Activated T-helper 9 cell treated with anti-CD3 and anti-CD28 coated beads, Interleukin-2, amount 50 U/mL, for 16 hours (primary cell): ENCODE data around the gene RAPH1.
"Not testable (repeated sequence)": the region's sequence is repeated elsewhere in the genome, so short reads cannot be mapped to it uniquely, and the experiment has no call there.

ENCODE experiments used
- DNase-seq: peaks from one replicate; pipeline ENCODE4 v3.0.0-alpha.2; 2020; ENCODE audit warnings: low read depth

The RAPH1 gene

DNA sequence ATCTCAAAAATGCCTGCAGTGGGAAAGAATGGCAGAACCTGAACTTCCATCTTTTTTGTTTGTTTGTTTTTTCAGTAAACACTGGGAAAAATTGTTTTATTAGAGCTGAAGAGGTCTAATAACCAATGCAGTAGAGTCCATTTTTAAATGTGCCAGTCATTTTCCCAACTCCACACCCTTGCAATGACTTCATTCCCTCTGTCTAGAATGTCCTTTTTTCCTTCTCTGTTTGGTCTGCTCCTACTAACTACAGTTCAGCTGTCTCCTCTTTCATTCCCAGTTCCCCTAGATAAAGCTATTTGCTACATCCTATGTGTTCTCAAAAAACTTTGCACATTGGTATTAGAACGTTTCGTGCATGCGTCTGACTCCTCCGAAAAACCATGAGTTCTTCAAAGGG, 9.3 kb upstream of the RAPH1 start:
- DNase-seq: no peak

- no peak for DNase-seq
Observed at GRCh38 chr2:203543898-203544328, 8.8 kb upstream of the RAPH1 start.

DNA sequence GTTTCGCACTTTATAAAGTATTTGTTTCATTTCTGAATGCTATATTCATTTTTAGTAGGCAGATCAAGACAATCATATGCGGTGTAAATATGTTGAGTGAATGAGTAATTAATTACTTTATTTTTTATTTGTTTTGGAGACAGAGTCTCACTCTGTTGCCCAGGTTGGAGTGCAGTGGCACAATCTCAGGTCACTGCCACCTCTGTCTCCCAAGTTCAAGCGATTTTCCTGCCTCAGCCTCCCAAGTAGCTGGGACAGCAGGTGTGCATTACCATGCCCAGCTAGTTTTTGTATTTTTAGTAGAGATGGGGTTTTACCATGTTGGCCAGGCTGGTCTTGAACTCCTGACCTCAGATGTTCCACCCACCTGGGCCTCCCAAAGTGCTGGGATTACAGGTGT, 5.5 kb upstream of the RAPH1 start:
- DNase-seq: not testable (repeated sequence)

GRCh38 chr2:203538237-203538636, 3.1 kb upstream of the RAPH1 start:
- DNase-seq: not testable (repeated sequence)

DNA sequence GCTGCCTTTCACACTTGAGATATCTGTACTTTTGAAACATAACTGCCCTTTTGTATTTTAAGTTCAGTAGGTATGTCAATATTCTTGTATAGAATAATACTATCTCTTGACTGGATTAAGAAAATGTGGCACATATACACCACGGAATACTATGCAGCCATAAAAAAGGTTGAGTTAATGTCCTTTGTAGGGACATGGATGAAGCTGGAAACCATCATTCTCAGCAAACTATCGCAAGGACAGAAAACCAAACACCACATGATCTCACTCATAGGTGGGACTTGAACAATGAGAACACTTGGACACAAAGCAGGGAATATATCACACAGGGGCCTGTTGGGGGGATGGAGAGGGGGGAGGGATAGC, 1.5 kb upstream of the RAPH1 start:
- not testable (repeated sequence) for DNase-seq

DNA sequence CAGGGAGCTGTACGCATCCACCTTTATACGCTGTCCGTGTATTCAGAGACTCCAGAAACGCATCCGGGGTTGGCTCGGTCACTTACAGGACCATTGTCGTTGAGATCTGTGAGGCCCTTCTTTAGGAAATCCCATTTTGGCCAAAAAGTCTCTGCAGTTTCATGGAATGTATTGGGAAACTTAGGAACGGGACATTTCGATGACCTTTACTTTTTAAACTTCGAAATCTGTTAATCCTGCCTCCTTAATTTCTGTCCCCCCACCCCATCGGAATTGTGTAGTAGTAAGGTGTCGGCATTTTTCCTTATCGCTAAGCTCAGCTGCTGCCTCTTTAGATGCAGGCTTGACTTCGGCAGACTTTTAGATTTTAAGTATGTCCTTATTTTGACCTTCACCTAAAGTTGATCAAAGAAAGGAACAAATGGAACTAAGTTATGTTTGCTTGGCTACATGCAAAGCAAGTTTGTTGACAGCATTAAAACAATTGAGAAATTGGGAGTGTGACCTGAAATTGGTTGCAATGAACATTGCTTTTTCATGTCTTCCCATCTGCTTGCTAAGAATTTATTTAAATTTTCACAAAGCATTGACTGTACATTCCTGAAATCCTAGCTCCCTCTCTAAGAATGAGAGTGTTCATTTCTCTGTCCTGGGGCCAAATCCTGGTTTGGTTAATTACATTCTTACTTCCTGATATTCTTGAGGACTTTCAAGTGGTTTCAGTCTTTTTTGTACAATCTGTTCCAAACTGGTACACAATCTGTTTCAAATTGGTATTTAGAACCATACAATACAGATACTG, 884 bp upstream of the RAPH1 start:
- DNase-seq: no peak

DNA sequence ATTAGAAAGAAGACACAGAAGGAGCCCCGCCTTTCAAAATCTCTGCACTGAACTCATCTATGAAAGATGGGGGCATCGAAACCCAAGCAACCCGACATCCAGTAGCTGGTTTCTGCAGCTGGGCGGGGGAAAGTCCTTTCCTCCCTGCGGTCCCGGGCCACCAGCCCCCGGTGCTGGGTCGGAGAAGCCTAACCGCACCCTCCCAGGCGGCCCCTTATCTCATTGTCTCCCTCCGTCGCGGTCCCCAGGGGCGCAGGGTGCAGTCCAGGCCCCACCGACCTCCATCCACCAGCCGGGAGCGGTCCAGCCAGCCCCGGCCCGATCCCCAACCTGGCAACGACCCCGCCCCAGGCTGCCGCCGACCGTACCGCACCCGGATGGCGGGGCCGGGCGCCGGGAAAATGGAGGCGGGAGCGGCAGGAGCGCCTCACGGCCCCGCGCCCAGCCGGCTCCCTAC, 452 bp downstream of the RAPH1 start:
- peak; percentile 21 for DNase-seq

DNA sequence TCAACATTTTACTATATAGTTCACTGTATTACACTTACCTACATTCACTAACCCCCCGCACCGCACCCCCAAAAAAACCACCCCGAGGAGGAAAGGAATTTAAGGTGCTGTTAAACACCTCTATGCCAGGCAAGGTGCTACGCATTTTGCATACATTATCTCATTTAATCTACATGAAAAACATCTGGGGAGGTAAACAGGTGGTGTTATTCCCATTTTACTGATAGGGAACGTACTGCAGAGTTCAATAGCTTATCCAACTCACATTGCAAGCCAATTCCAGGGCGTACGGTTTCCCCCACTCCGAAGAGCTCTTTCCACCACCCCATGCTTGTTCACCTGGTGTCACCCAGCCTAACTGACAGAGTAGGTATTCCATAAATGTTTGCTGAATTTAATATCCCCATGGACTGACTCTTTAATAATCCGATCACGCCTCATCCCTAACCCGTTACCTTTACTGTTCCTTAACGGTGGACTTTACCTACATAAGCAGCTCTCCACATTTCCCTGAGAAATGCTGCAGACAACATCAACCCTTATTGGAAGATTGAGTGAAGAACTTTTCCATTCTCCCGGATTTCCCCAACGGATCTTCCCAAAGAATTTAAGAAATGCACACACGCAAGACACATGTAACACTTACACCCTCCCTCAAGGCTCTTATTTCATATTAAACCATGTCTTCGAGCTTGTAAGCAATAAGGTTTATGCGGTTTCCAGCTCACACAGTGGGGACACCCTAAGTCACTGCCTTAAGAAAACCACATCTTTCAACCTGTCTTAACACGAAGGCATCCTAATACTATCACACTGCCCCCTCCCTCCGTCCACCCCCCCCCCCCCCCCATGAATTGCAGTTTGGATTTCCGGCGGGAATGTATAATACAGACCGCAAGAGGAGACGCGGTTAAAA, 1.2 kb downstream of the RAPH1 start:
- no peak for DNase-seq

- DNase-seq: no peak
Observed at GRCh38 chr2:203532957-203533658, 2.0 kb downstream of the RAPH1 start.

GRCh38 chr2:203527719-203528118, 7.4 kb downstream of the RAPH1 start:
- DNase-seq: no peak

DNA sequence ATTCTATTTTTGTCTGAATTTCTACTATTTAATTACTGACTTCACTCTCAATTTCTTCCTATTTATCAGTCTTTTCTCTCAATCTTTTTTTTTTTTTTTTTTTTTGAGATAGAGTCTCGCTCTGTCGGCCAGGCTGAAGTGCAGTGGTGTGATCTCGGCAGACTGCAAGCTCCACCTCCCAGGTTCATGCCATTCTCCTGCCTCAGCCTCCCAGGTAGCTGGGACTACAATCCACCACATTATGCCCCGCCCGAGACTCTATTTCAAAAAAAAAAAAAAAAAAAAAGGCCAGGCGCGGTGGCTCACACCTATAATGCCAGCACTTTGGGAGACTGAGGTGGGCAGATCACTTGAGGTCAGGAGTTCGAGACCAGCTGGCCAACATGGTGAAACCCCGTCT, 21.8 kb downstream of the RAPH1 start:
- DNase-seq: not testable (repeated sequence)

DNA sequence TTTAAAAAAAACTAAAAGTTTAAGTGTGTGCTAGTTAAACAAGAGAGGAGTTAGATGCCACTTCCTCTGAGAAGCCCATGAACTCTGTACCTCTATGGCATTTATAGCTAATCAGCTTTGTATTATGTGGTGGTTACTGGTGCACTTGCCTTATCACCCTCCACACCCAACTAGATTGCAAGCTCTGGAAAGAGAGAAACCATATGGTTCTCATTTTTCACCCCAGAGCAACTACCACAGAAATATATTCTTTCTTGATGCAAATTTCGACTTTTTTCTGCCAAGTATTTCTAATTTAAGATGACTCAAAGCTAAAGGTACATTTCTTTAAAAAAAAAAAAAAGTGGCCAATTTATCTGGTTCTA, 24.2 kb downstream of the RAPH1 start:
- DNase-seq: no peak

DNA sequence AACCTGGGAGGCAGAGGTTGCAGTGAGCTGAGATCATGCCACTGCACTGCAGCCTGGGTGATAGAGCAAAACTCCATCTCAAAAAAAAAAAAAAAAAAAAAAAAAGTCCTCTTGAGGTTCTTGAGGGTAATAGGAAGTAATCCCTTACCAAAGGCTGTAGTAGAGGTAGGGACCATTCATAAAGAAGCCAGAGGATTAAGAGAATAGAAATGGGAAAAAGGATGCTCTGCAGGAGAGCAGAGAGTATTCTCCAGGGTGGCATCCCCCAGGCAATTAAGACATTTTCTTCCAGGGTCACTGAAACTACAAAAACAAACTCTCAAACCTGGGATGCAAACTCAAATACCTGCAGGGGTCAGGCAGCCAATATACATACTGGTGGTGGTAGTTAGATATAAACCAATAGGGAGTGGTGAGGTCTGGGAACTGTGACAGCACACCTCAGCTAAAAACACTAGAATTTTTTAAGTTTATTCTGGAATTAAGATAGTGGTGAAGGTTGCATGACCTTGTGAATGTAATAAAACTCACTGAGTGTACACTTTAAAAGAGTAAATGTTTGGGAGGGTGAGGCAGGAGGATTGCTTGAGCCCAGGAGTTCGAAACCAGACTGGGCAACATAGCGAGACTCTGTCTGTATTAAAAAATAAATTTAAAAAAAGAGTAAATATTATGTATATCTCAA, 24.7 kb downstream of the RAPH1 start:
- no peak for DNase-seq

- not testable (repeated sequence) for DNase-seq
Observed at GRCh38 chr2:203503460-203503859, 31.6 kb downstream of the RAPH1 start.

- no peak for DNase-seq
Observed at GRCh38 chr2:203501873-203502272, 33.2 kb downstream of the RAPH1 start.

GRCh38 chr2:203500951-203501350, 34.1 kb downstream of the RAPH1 start:
- DNase-seq: no peak

GRCh38 chr2:203500297-203500696, 34.8 kb downstream of the RAPH1 start:
- DNase-seq: no peak

DNA sequence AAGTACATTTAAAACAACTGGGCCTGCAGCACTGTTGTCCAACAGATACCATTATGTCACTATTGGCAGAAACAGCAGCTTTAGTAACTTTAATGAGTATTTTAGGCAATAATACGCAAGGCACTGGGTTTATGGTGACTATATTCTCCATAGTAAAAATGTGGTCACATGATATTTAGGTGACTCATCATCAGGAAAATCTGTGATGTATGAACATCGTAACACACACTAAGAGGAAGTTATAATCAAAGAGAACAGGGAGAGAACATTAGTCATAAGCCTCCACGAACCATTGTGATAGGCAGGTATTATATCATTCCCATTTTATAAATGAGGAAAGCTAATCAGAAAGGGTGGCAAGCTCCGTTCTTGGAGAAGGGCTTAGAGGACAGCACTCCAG, 36.9 kb downstream of the RAPH1 start:
- no peak for DNase-seq

- DNase-seq: no peak
Observed at GRCh38 chr2:203492965-203493364, 42.1 kb downstream of the RAPH1 start.

- DNase-seq: no peak
Observed at GRCh38 chr2:203490391-203490790, 44.7 kb downstream of the RAPH1 start.

- no peak for DNase-seq
Observed at GRCh38 chr2:203489531-203489930, 45.6 kb downstream of the RAPH1 start.
